Endothelial cell of umbilical vein (primary cell): ENCODE data around the gene RASSF3. TPM values are rescaled to one million over a fixed set of nuclear protein-coding genes. Genes with fewer than 3 reads are reported as not detected.

Experiments used
- BruUV-seq: library from RNA; stranded (reverse); fragments of 400-500 nt; replicated peaks from 2 replicates; lab custom pipeline; 2021; lab: Mats Ljungman, UMichigan
- CTCF ChIA-PET: fragments of 300-600, 350-600 bp; sonication (Branson Sonifier 250); formaldehyde crosslinking; loops from one replicate; lab custom pipeline; 2021; ENCODE audit warnings: antibody characterized with exemption, inconsistent platforms; lab: Charles Lee
- POLR2A ChIA-PET: fragments of 300-600, 350-600 bp; sonication (Branson Sonifier 250); formaldehyde crosslinking; loops from one replicate; lab custom pipeline; 2021; ENCODE audit warnings: antibody characterized with exemption, inconsistent platforms; lab: Charles Lee
- DNase-seq: peaks from one replicate; pipeline ENCODE4 v3.0.0-alpha.2; 2011; ENCODE audit warnings: low read depth, low spot score
- FAIRE-seq: peaks from 2 replicates; lab custom pipeline; 2011; peaks lifted over from hg19 to GRCh38; lab: Jason Lieb, UNC
- H2AFZ ChIP-seq: 2 replicates; pipeline ENCODE4 v1.6.0; 2012; ENCODE audit warnings: low read depth, low read length, control low read depth, inconsistent platforms
- H3K27ac ChIP-seq: 2 replicates; pipeline ENCODE4 v1.5.1; 2011; ENCODE audit warnings: low read depth, mild to moderate bottlenecking, control low read depth, low read length, moderate library complexity; ENCODE audit not compliant: insufficient read depth
- H3K27me3 ChIP-seq, 2 experiments: 2 replicates each; pipeline versions ENCODE4 v1.6.0 to v1.6.1; 2011; ENCODE audit warnings: low read length in 2 of 2, mixed read lengths in 1 of 2; ENCODE audit not compliant: control insufficient read depth in 2 of 2, insufficient read depth in 2 of 2
- H3K36me3 ChIP-seq, 2 experiments: 2 replicates in 1 of 2; 3 replicates in 1 of 2; pipeline ENCODE4 v1.5.1; 2011; ENCODE audit warnings: low read length in 2 of 2, mild to moderate bottlenecking in 1 of 2, moderate library complexity in 1 of 2; ENCODE audit not compliant: control insufficient read depth in 2 of 2, insufficient read depth in 2 of 2; ENCODE audit errors: extremely low read depth in 1 of 2
- H3K4me1 ChIP-seq: 3 replicates; pipeline ENCODE4 v1.5.1; 2011; ENCODE audit warnings: mild to moderate bottlenecking, low read length; ENCODE audit not compliant: control insufficient read depth, insufficient read depth; ENCODE audit errors: extremely low read depth
- H3K4me2 ChIP-seq: 2 replicates; pipeline ENCODE4 v1.6.1; 2011; ENCODE audit warnings: low read length, control low read depth, mixed read lengths; ENCODE audit not compliant: insufficient read depth
- H3K4me3 ChIP-seq, 3 experiments: fragments of 200-600 bp in 1 of 3; sonication (generic), shearing (Covaris generic) in 1 of 3; replicated peaks in 1 of 3; 2 replicates each; pipeline ENCODE4 v1.5.1; 2011 to 2016; ENCODE audit warnings: control low read depth in 3 of 3, low read length in 3 of 3, mild to moderate bottlenecking in 2 of 3, inconsistent platforms in 1 of 3, low read depth in 1 of 3, moderate library complexity in 1 of 3; ENCODE audit not compliant: insufficient read depth in 1 of 3
- H3K79me2 ChIP-seq: 2 replicates; pipeline ENCODE4 v1.6.0; 2012; ENCODE audit warnings: low read length, inconsistent platforms; ENCODE audit not compliant: control insufficient read depth, insufficient read depth
- H3K9ac ChIP-seq: replicated peaks from 2 replicates; pipeline ENCODE3; 2011; ENCODE audit warnings: low read length, control low read depth; ENCODE audit not compliant: insufficient read depth; ENCODE audit errors: extremely low read depth
- H3K9me1 ChIP-seq: replicated peaks from 3 replicates; pipeline ENCODE4 v1.6.0; 2011; ENCODE audit warnings: mild to moderate bottlenecking, low read length; ENCODE audit not compliant: control insufficient read depth, insufficient read depth; ENCODE audit errors: extremely low read depth
- H3K9me3 ChIP-seq: replicated peaks from 2 replicates; pipeline ENCODE4 v1.5.1; 2012; ENCODE audit warnings: low read length, inconsistent platforms; ENCODE audit not compliant: control insufficient read depth, insufficient read depth
- H4K20me1 ChIP-seq: replicated peaks from 2 replicates; pipeline ENCODE3; 2011; ENCODE audit warnings: mild to moderate bottlenecking, low read length; ENCODE audit not compliant: control insufficient read depth, insufficient read depth; ENCODE audit errors: extremely low read depth
- CTCF ChIP-seq, 2 donors: IDR thresholded peaks; 1 replicate in 1 of 2; 2 replicates in 1 of 2; pipeline ENCODE4 v1.5.1; 2011; ENCODE audit warnings: low read length in 2 of 2, mild to moderate bottlenecking in 2 of 2, moderate library complexity in 2 of 2, control low read depth in 1 of 2, inconsistent platforms in 1 of 2, low read depth in 1 of 2; ENCODE audit not compliant: insufficient read depth in 1 of 2; ENCODE audit errors: extremely low read depth in 1 of 2
- EZH2 ChIP-seq: IDR thresholded peaks from 2 replicates; pipeline ENCODE4 v1.6.1; 2012; ENCODE audit warnings: borderline replicate concordance, low read depth, mild to moderate bottlenecking, moderate library complexity, low read length, inconsistent platforms; ENCODE audit not compliant: severe bottlenecking
- FOS ChIP-seq: IDR thresholded peaks from 2 replicates; pipeline ENCODE4 v1.6.1; 2011; ENCODE audit warnings: mild to moderate bottlenecking, low read length, moderate library complexity, borderline replicate concordance; ENCODE audit not compliant: insufficient read depth
- GATA2 ChIP-seq: IDR thresholded peaks from 2 replicates; pipeline ENCODE4 v1.7.0; 2011; ENCODE audit warnings: low read depth, mild to moderate bottlenecking, moderate library complexity, mixed read lengths, low read length; ENCODE audit not compliant: insufficient read length, insufficient read depth
- JUN ChIP-seq: IDR thresholded peaks from 2 replicates; pipeline ENCODE4 v1.6.1; 2011; ENCODE audit warnings: borderline replicate concordance, low read depth; ENCODE audit not compliant: insufficient read length, insufficient read depth
- MAX ChIP-seq: IDR thresholded peaks from 2 replicates; pipeline ENCODE4 v1.6.1; 2011; ENCODE audit not compliant: insufficient read depth, insufficient read length
- MYC ChIP-seq: IDR thresholded peaks from one replicate; pipeline ENCODE4 v1.6.1; 2011; ENCODE audit warnings: mild to moderate bottlenecking, low read depth, low read length
- POLR2A ChIP-seq: IDR thresholded peaks from 2 replicates; pipeline ENCODE4 v1.6.1; 2012; ENCODE audit warnings: low read depth, mild to moderate bottlenecking, control low read depth, low read length
- POLR2AphosphoS5 ChIP-seq: IDR thresholded peaks from 2 replicates; pipeline ENCODE4 v1.6.1; 2012; ENCODE audit warnings: low read depth, mild to moderate bottlenecking, control low read depth, low read length, moderate library complexity; ENCODE audit not compliant: insufficient read depth
- dilution Hi-C: fragments of 300-500 bp; cut with MboI; formaldehyde crosslinking; loops from one replicate; pipeline ENCODE4 v1.15.0; 2019; ENCODE audit warnings: low sequenced_read_pairs; ENCODE audit not compliant: extremely low pct_ligation_motif_present
- intact Hi-C: fragments of 100-400 bp; cut with micrococcal nuclease; formaldehyde crosslinking; loops from one replicate; pipeline ENCODE4 v1.10.0; 2022
- polyA plus RNA-seq, 4 experiments: library from polyadenylated mRNA; depleted of rRNA in 3 of 4; stranded (reverse) in 3 of 4; unstranded in 1 of 4; fragments of >200 nt; gene quantifications; 2 replicates each; pipeline versions ENCODE4 v1.2.1 to v1.2.3, GENCODE V29; 2011 to 2012; ENCODE audit warnings: missing spikeins in 1 of 4
- total RNA-seq: library from RNA; stranded (reverse); gene quantifications from 2 replicates; pipeline ENCODE4 v1.2.3, GENCODE V29; 2021

Gene RASSF3
- total and polyA plus RNA-seq, 2 donors (not counting 3 experiments of a cell fraction or from before 2014, with no cell fraction given), result 20.2 to 60.8 TPM

DNA sequence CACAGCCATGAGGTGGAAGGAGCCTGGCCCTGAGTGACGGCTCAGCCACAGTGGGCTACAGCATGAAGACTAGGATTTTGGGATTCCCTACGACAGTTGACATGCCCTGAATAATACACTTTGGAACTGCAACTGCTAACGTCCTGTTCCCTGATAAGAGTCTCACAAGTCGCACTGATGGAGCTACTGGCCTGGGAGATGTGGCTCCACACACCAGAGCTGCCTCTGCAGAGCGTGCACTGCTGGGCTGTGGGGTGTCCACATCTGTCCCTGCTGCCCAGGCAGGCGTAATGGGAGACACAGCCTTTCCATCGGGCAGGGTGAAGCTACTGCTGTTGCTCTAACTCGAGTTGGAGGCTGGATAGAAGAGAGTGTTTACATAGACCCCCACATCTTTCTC lies 42.7 kb upstream of the RASSF3 start:
- no peaks in the 10 kb centered on the region for H4K20me1 ChIP-seq
- dilution Hi-C loops (no loop called here), intact Hi-C loops (no loop called here)
- no TSS peak for BruUV-seq
- H3K36me3 ChIP-seq, result no peaks in the 10 kb centered on the region
- H3K27ac ChIP-seq, result no peak overlapping the region
- no peak overlapping the region for H3K4me3 ChIP-seq
- H3K79me2 ChIP-seq, result no peaks in the 10 kb centered on the region
- TF ChIP-seq MAX, result no peak
- ChIA-PET POLR2A (no interaction called here), CTCF (interaction anchor here (4.3 kb wide), 1 partner anchor 129 kb away, joined by 23 read pairs; no protein-coding TSS in a partner anchor)
- H3K9ac ChIP-seq, result no peak overlapping the region
- H3K4me1 ChIP-seq, result no peaks in the 10 kb centered on the region
- no peak overlapping the region for H2AFZ ChIP-seq
- DNase-seq, result no peak
- H3K4me2 ChIP-seq, result no peak overlapping the region
- no peaks in the 10 kb centered on the region for H3K9me1 ChIP-seq
- no peak for FAIRE-seq
- no peaks in the 10 kb centered on the region for H3K9me3 ChIP-seq
- peaks cover 0 to 2% of the 10 kb centered on the region in 2 experiments for H3K27me3 ChIP-seq

- Histone ChIP-seq H2AFZ (no peak overlapping the region), H3K4me3 (no peak overlapping the region), H3K9me1 (no peaks in the 10 kb centered on the region), H3K4me1 (no peaks in the 10 kb centered on the region), H3K27ac (no peak overlapping the region), H3K36me3 (no peaks in the 10 kb centered on the region), H3K27me3 (peaks cover 0 to 2% of the 10 kb centered on the region in 2 experiments), H3K9ac (no peak overlapping the region), H3K79me2 (no peaks in the 10 kb centered on the region), H3K4me2 (no peak overlapping the region), H3K9me3 (no peaks in the 10 kb centered on the region), H4K20me1 (no peaks in the 10 kb centered on the region)
- ChIA-PET POLR2A (no interaction called here), CTCF (interaction anchor here (1.2 to 4.3 kb wide), 3 partner anchors 19 to 129 kb away, joined by 4 to 23 read pairs (median 6); no protein-coding TSS in a partner anchor)
- BruUV-seq, result no TSS peak
- no peak for DNase-seq
- dilution Hi-C loops, result no loop called here
- intact Hi-C loops, result no loop called here
- TF ChIP-seq POLR2AphosphoS5 (no peak), MAX (no peak), EZH2 (no peak), GATA2 (no peak), FOS (no peak), POLR2A (no peak), CTCF (IDR thresholded peaks at IDR 0.05; ENCODE audit: extremely low read depth in 1 of 2, insufficient read depth in 1 of 2, low read depth in 1 of 2, low read length in 2 of 2) (no peak), MYC (no peak), JUN (no peak)
- no peak for FAIRE-seq
These were observed 42.0 kb upstream of the RASSF3 start for GRCh38 chr12:64568298-64568697.
